SK-N-SH (cell line): ENCODE data around the gene RBAK. TPM values are rescaled to one million over a fixed set of nuclear protein-coding genes. Genes with fewer than 3 reads are reported as not detected.

Experiments
- CTCF ChIA-PET: fragments of 300-600, 350-600 bp; formaldehyde crosslinking; extraction: SDS; loops from one replicate; lab custom pipeline; 2021; lab: Yijun Ruan, JAX
- POLR2A ChIA-PET: fragments of 350-600 bp; sonication (Branson Sonifier 250); formaldehyde crosslinking; extraction: SDS; loops from one replicate; lab custom pipeline; 2020; ENCODE audit warnings: antibody characterized with exemption, inconsistent platforms; lab: Yijun Ruan, JAX
- DNase-seq: peaks from one replicate; pipeline ENCODE4 v3.0.0; 2012
- H2AFZ ChIP-seq: fragments of 200-600 bp; sonication (generic); 2 replicates; pipeline ENCODE4 v1.8.1; 2016; ENCODE audit warnings: antibody characterized with exemption, mild to moderate bottlenecking, low read depth
- H3F3A ChIP-seq: fragments of 200-600 bp; sonication (generic); replicated peaks from 2 replicates; pipeline ENCODE3; 2016; ENCODE audit warnings: antibody characterized with exemption, mild to moderate bottlenecking; ENCODE audit not compliant: insufficient read depth
- H3K27ac ChIP-seq, 2 experiments: fragments of 200-500 bp in 1 of 2; fragments of 200-600 bp in 1 of 2; sonication (Bioruptor generic) in 1 of 2; sonication (generic), shearing (Covaris generic) in 1 of 2; 2 replicates each; pipeline versions ENCODE4 v1.5.1 to v1.6.1; 2014 to 2016; ENCODE audit warnings: low read depth in 2 of 2, inconsistent platforms in 1 of 2, low read length in 1 of 2, mild to moderate bottlenecking in 1 of 2, mixed read lengths in 1 of 2
- H3K27me3 ChIP-seq: fragments of 200-600 bp; sonication (generic), shearing (Covaris generic); 2 replicates; pipeline ENCODE4 v1.6.1; 2016; ENCODE audit warnings: mixed run types; ENCODE audit not compliant: insufficient read depth
- H3K36me3 ChIP-seq, 2 experiments: fragments of 200-500 bp in 1 of 2; fragments of 200-600 bp in 1 of 2; sonication (Bioruptor generic) in 1 of 2; sonication (generic) in 1 of 2; replicated peaks in 1 of 2; 2 replicates each; pipeline versions ENCODE3 to v1.5.1; 2014 to 2016; ENCODE audit warnings: low read length in 1 of 2, mild to moderate bottlenecking in 1 of 2; ENCODE audit not compliant: insufficient read depth in 2 of 2, control insufficient read depth in 1 of 2
- H3K4me1 ChIP-seq, 2 experiments: fragments of 200-500 bp in 1 of 2; fragments of 200-600 bp in 1 of 2; sonication (Bioruptor generic) in 1 of 2; sonication (generic), shearing (Covaris generic) in 1 of 2; 2 replicates each; pipeline versions ENCODE4 v1.5.1 to v1.6.1; 2014 to 2016; ENCODE audit warnings: low read depth in 1 of 2, low read length in 1 of 2, mixed run types in 1 of 2; ENCODE audit not compliant: insufficient read depth in 2 of 2, control insufficient read depth in 1 of 2
- H3K4me2 ChIP-seq: fragments of 200-600 bp; sonication (generic), shearing (Covaris generic); 2 replicates; pipeline ENCODE4 v1.6.1; 2017; ENCODE audit warnings: mixed run types
- H3K4me3 ChIP-seq, 2 experiments: fragments of 200-500 bp in 1 of 2; fragments of 200-600 bp in 1 of 2; sonication (Bioruptor generic) in 1 of 2; sonication (generic), shearing (Covaris generic) in 1 of 2; 2 replicates each; pipeline versions ENCODE4 v1.5.1 to v1.8.1; 2014 to 2016; ENCODE audit warnings: low read depth in 2 of 2, inconsistent platforms in 1 of 2, low read length in 1 of 2, mild to moderate bottlenecking in 1 of 2, mixed read lengths in 1 of 2, moderate library complexity in 1 of 2
- H3K79me2 ChIP-seq: fragments of 200-600 bp; sonication (generic); 2 replicates; pipeline ENCODE4 v1.8.1; 2017; ENCODE audit warnings: mild to moderate bottlenecking; ENCODE audit not compliant: insufficient read depth
- H3K9ac ChIP-seq: fragments of 200-600 bp; sonication (generic); 2 replicates; pipeline ENCODE4 v1.6.1; 2017; ENCODE audit warnings: mixed run types
- H3K9me2 ChIP-seq: fragments of 200-600 bp; sonication (generic); 2 replicates; pipeline ENCODE4 v1.6.1; 2017; ENCODE audit warnings: mixed run types
- H3K9me3 ChIP-seq: fragments of 200-600 bp; sonication (generic); 2 replicates; pipeline ENCODE4 v1.6.1; 2017; ENCODE audit warnings: mixed run types, mild to moderate bottlenecking, moderate library complexity
- H4K20me1 ChIP-seq: fragments of 200-600 bp; sonication (generic); 2 replicates; pipeline ENCODE4 v1.6.1; 2017; ENCODE audit warnings: mild to moderate bottlenecking, mixed run types; ENCODE audit not compliant: insufficient read depth
- CHD2 ChIP-seq: fragments of 150-350 bp; IDR thresholded peaks from 2 replicates; pipeline ENCODE4 v1.6.1; 2018; ENCODE audit warnings: low read length; ENCODE audit not compliant: partially characterized antibody
- ELF1 ChIP-seq: IDR thresholded peaks from 2 replicates; pipeline ENCODE4 v1.4.0; 2012
- FOSL2 ChIP-seq: IDR thresholded peaks from 2 replicates; pipeline ENCODE4 v1.4.0; 2012; ENCODE audit warnings: low read depth, mild to moderate bottlenecking, moderate library complexity, borderline replicate concordance
- GABPA ChIP-seq: IDR thresholded peaks from 2 replicates; pipeline ENCODE4 v1.4.0; 2012; ENCODE audit warnings: low read depth, mild to moderate bottlenecking
- GATA2 ChIP-seq: sonication (generic); formaldehyde crosslinking; IDR thresholded peaks from 2 replicates; pipeline ENCODE4 v1.5.0; 2020; ENCODE audit warnings: mild to moderate bottlenecking, missing genetic modification reagents
- MEF2A ChIP-seq: IDR thresholded peaks from 2 replicates; pipeline ENCODE4 v1.4.0; 2012; ENCODE audit warnings: low read depth, borderline replicate concordance
- MXI1 ChIP-seq: IDR thresholded peaks from 2 replicates; pipeline ENCODE4 v1.6.1; 2012; ENCODE audit warnings: mild to moderate bottlenecking, low read depth, low read length, improper control_type of control experiment
- NFIC ChIP-seq: IDR thresholded peaks from 2 replicates; pipeline ENCODE4 v1.4.0; 2012; ENCODE audit warnings: borderline replicate concordance
- NRF1 ChIP-seq: IDR thresholded peaks from 2 replicates; pipeline ENCODE4 v1.6.1; 2012; ENCODE audit warnings: low read depth, mild to moderate bottlenecking, low read length
- RAD21 ChIP-seq: IDR thresholded peaks from 2 replicates; pipeline ENCODE4 v1.6.1; 2012; ENCODE audit warnings: mild to moderate bottlenecking, low read length
- RCOR1 ChIP-seq: fragments of 150-350 bp; IDR thresholded peaks from 2 replicates; pipeline ENCODE4 v1.6.1; 2017; ENCODE audit warnings: antibody characterized with exemption, low read length
- RXRA ChIP-seq: IDR thresholded peaks from 2 replicates; pipeline ENCODE4 v1.4.0; 2012; ENCODE audit warnings: low read depth, mild to moderate bottlenecking, borderline replicate concordance
- TAF1 ChIP-seq: IDR thresholded peaks from 2 replicates; pipeline ENCODE4 v1.6.1; 2012; ENCODE audit warnings: low read depth, mild to moderate bottlenecking, low read length, moderate library complexity, borderline replicate concordance
- TEAD4 ChIP-seq: IDR thresholded peaks from 2 replicates; pipeline ENCODE4 v1.4.0; 2012; ENCODE audit warnings: mild to moderate bottlenecking, borderline replicate concordance; ENCODE audit not compliant: insufficient read depth
- WGBS: methylation state at CpG from one replicate; pipeline ENCODE4 v1.1.6; 2017; ENCODE audit warnings: low lambda C conversion rate; 5-methylcytosine and 5-hydroxymethylcytosine counted together
- polyA plus RNA-seq, 3 experiments: library from polyadenylated mRNA; depleted of rRNA; stranded (reverse); fragments of >200 nt; gene quantifications; 2 replicates each; pipeline ENCODE4 v1.2.3, GENCODE V29; 2012
- TF ChIP-seq, protein P1 (sequence below): IDR thresholded peaks from 2 replicates; pipeline ENCODE4 v1.4.0; 2012; ENCODE audit warnings: low read depth, borderline replicate concordance
- TF ChIP-seq, protein P2 (sequence below): fragments of 200-600 bp; sonication (generic); IDR thresholded peaks from 2 replicates; pipeline ENCODE4 v1.6.1; 2017; ENCODE audit warnings: antibody characterized with exemption, mild to moderate bottlenecking, moderate library complexity
- TF ChIP-seq, protein P3 (sequence below): fragments of 150-350 bp; IDR thresholded peaks from 2 replicates; pipeline ENCODE4 v1.6.1; 2016; ENCODE audit warnings: mild to moderate bottlenecking, low read depth, low read length
- TF ChIP-seq, protein P4 (sequence below): IDR thresholded peaks from 2 replicates; pipeline ENCODE4 v1.6.1; 2012; ENCODE audit warnings: mild to moderate bottlenecking, low read depth, low read length, moderate library complexity
- TF ChIP-seq, protein P5 (sequence below): IDR thresholded peaks from 2 replicates; pipeline ENCODE4 v1.4.0; 2012; ENCODE audit warnings: low read depth

The RBAK gene
- polyA plus RNA-seq, 1 of the 3 experiments (the other 2 are of a cell fraction), result 2.5 TPM

DNA sequence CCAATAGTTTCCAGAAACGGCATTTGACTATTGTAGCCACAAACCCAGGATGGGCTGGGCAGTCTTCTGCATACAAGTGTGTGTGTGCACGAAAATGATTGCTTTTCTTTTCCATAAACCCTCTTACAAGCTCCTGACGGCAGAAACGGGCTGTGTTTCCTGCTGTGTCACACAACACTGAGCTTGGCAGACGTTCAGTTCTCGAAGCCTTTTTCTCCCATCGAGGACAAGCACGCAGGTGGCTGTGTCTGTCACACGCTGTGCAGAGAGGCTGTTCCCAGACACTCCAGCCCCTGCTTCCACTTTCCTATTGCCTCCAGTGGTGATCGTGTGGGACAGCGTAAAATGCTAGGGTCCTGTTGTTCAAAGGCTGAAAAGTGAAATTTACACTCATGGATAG, 32.1 kb downstream of the RBAK start:
- H3K9me3 ChIP-seq, result no peaks in the 10 kb centered on the region
- H3K36me3 ChIP-seq, result no peaks in the 10 kb centered on the region
- peaks cover 0 to 5% of the 10 kb centered on the region in 2 experiments; a peak in 1 of 4 replicates for H3K4me1 ChIP-seq
- no peak overlapping the region for H2AFZ ChIP-seq
- peak; percentile 47 for DNase-seq
- no peak overlapping the region for H3K27ac ChIP-seq
- peaks cover 18% of the 10 kb centered on the region; the same call in 1 of the 2 replicates for H3K27me3 ChIP-seq
- CTCF ChIA-PET, result interaction anchor here (1.1 to 2.7 kb wide), 3 partner anchors 8 to 279 kb away, joined by 3 to 11 read pairs (median 4); no protein-coding TSS in a partner anchor
- H3K4me2 ChIP-seq, result peak overlapping the region; percentile 30
- TF ChIP-seq, protein P1, sequence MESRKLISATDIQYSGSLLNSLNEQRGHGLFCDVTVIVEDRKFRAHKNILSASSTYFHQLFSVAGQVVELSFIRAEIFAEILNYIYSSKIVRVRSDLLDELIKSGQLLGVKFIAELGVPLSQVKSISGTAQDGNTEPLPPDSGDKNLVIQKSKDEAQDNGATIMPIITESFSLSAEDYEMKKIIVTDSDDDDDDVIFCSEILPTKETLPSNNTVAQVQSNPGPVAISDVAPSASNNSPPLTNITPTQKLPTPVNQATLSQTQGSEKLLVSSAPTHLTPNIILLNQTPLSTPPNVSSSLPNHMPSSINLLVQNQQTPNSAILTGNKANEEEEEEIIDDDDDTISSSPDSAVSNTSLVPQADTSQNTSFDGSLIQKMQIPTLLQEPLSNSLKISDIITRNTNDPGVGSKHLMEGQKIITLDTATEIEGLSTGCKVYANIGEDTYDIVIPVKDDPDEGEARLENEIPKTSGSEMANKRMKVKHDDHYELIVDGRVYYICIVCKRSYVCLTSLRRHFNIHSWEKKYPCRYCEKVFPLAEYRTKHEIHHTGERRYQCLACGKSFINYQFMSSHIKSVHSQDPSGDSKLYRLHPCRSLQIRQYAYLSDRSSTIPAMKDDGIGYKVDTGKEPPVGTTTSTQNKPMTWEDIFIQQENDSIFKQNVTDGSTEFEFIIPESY, result no peak
- TF ChIP-seq, protein P2, sequence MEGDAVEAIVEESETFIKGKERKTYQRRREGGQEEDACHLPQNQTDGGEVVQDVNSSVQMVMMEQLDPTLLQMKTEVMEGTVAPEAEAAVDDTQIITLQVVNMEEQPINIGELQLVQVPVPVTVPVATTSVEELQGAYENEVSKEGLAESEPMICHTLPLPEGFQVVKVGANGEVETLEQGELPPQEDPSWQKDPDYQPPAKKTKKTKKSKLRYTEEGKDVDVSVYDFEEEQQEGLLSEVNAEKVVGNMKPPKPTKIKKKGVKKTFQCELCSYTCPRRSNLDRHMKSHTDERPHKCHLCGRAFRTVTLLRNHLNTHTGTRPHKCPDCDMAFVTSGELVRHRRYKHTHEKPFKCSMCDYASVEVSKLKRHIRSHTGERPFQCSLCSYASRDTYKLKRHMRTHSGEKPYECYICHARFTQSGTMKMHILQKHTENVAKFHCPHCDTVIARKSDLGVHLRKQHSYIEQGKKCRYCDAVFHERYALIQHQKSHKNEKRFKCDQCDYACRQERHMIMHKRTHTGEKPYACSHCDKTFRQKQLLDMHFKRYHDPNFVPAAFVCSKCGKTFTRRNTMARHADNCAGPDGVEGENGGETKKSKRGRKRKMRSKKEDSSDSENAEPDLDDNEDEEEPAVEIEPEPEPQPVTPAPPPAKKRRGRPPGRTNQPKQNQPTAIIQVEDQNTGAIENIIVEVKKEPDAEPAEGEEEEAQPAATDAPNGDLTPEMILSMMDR, result no peak
- TF ChIP-seq, protein P3, sequence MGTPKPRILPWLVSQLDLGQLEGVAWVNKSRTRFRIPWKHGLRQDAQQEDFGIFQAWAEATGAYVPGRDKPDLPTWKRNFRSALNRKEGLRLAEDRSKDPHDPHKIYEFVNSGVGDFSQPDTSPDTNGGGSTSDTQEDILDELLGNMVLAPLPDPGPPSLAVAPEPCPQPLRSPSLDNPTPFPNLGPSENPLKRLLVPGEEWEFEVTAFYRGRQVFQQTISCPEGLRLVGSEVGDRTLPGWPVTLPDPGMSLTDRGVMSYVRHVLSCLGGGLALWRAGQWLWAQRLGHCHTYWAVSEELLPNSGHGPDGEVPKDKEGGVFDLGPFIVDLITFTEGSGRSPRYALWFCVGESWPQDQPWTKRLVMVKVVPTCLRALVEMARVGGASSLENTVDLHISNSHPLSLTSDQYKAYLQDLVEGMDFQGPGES, result no peak
- TF ChIP-seq ELF1 (no peak), TAF1 (no peak), MEF2A (no peak), RAD21 (no peak), FOSL2 (no peak), CHD2 (no peak), NRF1 (no peak), RXRA (no peak), GABPA (no peak), GATA2 (CRISPR knock-in tag) (no peak), NFIC (no peak), TEAD4 (no peak), RCOR1 (no peak), MXI1 (no peak)
- TF ChIP-seq, protein P4, sequence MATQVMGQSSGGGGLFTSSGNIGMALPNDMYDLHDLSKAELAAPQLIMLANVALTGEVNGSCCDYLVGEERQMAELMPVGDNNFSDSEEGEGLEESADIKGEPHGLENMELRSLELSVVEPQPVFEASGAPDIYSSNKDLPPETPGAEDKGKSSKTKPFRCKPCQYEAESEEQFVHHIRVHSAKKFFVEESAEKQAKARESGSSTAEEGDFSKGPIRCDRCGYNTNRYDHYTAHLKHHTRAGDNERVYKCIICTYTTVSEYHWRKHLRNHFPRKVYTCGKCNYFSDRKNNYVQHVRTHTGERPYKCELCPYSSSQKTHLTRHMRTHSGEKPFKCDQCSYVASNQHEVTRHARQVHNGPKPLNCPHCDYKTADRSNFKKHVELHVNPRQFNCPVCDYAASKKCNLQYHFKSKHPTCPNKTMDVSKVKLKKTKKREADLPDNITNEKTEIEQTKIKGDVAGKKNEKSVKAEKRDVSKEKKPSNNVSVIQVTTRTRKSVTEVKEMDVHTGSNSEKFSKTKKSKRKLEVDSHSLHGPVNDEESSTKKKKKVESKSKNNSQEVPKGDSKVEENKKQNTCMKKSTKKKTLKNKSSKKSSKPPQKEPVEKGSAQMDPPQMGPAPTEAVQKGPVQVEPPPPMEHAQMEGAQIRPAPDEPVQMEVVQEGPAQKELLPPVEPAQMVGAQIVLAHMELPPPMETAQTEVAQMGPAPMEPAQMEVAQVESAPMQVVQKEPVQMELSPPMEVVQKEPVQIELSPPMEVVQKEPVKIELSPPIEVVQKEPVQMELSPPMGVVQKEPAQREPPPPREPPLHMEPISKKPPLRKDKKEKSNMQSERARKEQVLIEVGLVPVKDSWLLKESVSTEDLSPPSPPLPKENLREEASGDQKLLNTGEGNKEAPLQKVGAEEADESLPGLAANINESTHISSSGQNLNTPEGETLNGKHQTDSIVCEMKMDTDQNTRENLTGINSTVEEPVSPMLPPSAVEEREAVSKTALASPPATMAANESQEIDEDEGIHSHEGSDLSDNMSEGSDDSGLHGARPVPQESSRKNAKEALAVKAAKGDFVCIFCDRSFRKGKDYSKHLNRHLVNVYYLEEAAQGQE, result no peak
- TF ChIP-seq, protein P5, sequence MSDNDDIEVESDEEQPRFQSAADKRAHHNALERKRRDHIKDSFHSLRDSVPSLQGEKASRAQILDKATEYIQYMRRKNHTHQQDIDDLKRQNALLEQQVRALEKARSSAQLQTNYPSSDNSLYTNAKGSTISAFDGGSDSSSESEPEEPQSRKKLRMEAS, result no peak
- H3F3A ChIP-seq, result no peaks in the 10 kb centered on the region
- POLR2A ChIA-PET, result no interaction called here
- no peaks in the 10 kb centered on the region for H3K9me2 ChIP-seq
- no peak overlapping the region for H3K9ac ChIP-seq
- 15% methylated on average over 11 of the region's 11 CpGs for WGBS
- no peaks in the 10 kb centered on the region for H4K20me1 ChIP-seq
- H3K4me3 ChIP-seq, result peak overlapping the region; percentile 2 to 9; a peak in 1 of 4 replicates
- no peaks in the 10 kb centered on the region for H3K79me2 ChIP-seq
